Endothelial cell of umbilical vein (primary cell): ENCODE data around the gene IQGAP2. TPM values are rescaled to one million over a fixed set of nuclear protein-coding genes. Genes with fewer than 3 reads are reported as not detected.

ENCODE experiments used
- BruUV-seq: library from RNA; stranded (reverse); fragments of 400-500 nt; replicated peaks from 2 replicates; lab custom pipeline; 2021; lab: Mats Ljungman, UMichigan
- CTCF ChIA-PET: fragments of 300-600, 350-600 bp; sonication (Branson Sonifier 250); formaldehyde crosslinking; loops from one replicate; lab custom pipeline; 2021; ENCODE audit warnings: antibody characterized with exemption, inconsistent platforms; lab: Charles Lee
- POLR2A ChIA-PET: fragments of 300-600, 350-600 bp; sonication (Branson Sonifier 250); formaldehyde crosslinking; loops from one replicate; lab custom pipeline; 2021; ENCODE audit warnings: antibody characterized with exemption, inconsistent platforms; lab: Charles Lee
- DNase-seq: peaks from one replicate; pipeline ENCODE4 v3.0.0-alpha.2; 2011; ENCODE audit warnings: low read depth, low spot score
- FAIRE-seq: peaks from 2 replicates; lab custom pipeline; 2011; peaks lifted over from hg19 to GRCh38; lab: Jason Lieb, UNC
- H2AFZ ChIP-seq: 2 replicates; pipeline ENCODE4 v1.6.0; 2012; ENCODE audit warnings: low read depth, low read length, control low read depth, inconsistent platforms
- H3K27ac ChIP-seq: 2 replicates; pipeline ENCODE4 v1.5.1; 2011; ENCODE audit warnings: low read depth, mild to moderate bottlenecking, control low read depth, low read length, moderate library complexity; ENCODE audit not compliant: insufficient read depth
- H3K27me3 ChIP-seq, 2 experiments: 2 replicates each; pipeline versions ENCODE4 v1.6.0 to v1.6.1; 2011; ENCODE audit warnings: low read length in 2 of 2, mixed read lengths in 1 of 2; ENCODE audit not compliant: control insufficient read depth in 2 of 2, insufficient read depth in 2 of 2
- H3K36me3 ChIP-seq, 2 experiments: 2 replicates in 1 of 2; 3 replicates in 1 of 2; pipeline ENCODE4 v1.5.1; 2011; ENCODE audit warnings: low read length in 2 of 2, mild to moderate bottlenecking in 1 of 2, moderate library complexity in 1 of 2; ENCODE audit not compliant: control insufficient read depth in 2 of 2, insufficient read depth in 2 of 2; ENCODE audit errors: extremely low read depth in 1 of 2
- H3K4me1 ChIP-seq: 3 replicates; pipeline ENCODE4 v1.5.1; 2011; ENCODE audit warnings: mild to moderate bottlenecking, low read length; ENCODE audit not compliant: control insufficient read depth, insufficient read depth; ENCODE audit errors: extremely low read depth
- H3K4me2 ChIP-seq: 2 replicates; pipeline ENCODE4 v1.6.1; 2011; ENCODE audit warnings: low read length, control low read depth, mixed read lengths; ENCODE audit not compliant: insufficient read depth
- H3K4me3 ChIP-seq, 3 experiments: fragments of 200-600 bp in 1 of 3; sonication (generic), shearing (Covaris generic) in 1 of 3; replicated peaks in 1 of 3; 2 replicates each; pipeline ENCODE4 v1.5.1; 2011 to 2016; ENCODE audit warnings: control low read depth in 3 of 3, low read length in 3 of 3, mild to moderate bottlenecking in 2 of 3, inconsistent platforms in 1 of 3, low read depth in 1 of 3, moderate library complexity in 1 of 3; ENCODE audit not compliant: insufficient read depth in 1 of 3
- H3K79me2 ChIP-seq: 2 replicates; pipeline ENCODE4 v1.6.0; 2012; ENCODE audit warnings: low read length, inconsistent platforms; ENCODE audit not compliant: control insufficient read depth, insufficient read depth
- H3K9ac ChIP-seq: replicated peaks from 2 replicates; pipeline ENCODE3; 2011; ENCODE audit warnings: low read length, control low read depth; ENCODE audit not compliant: insufficient read depth; ENCODE audit errors: extremely low read depth
- H3K9me1 ChIP-seq: replicated peaks from 3 replicates; pipeline ENCODE4 v1.6.0; 2011; ENCODE audit warnings: mild to moderate bottlenecking, low read length; ENCODE audit not compliant: control insufficient read depth, insufficient read depth; ENCODE audit errors: extremely low read depth
- H3K9me3 ChIP-seq: replicated peaks from 2 replicates; pipeline ENCODE4 v1.5.1; 2012; ENCODE audit warnings: low read length, inconsistent platforms; ENCODE audit not compliant: control insufficient read depth, insufficient read depth
- H4K20me1 ChIP-seq: replicated peaks from 2 replicates; pipeline ENCODE3; 2011; ENCODE audit warnings: mild to moderate bottlenecking, low read length; ENCODE audit not compliant: control insufficient read depth, insufficient read depth; ENCODE audit errors: extremely low read depth
- CTCF ChIP-seq, 2 donors: IDR thresholded peaks; 1 replicate in 1 of 2; 2 replicates in 1 of 2; pipeline ENCODE4 v1.5.1; 2011; ENCODE audit warnings: low read length in 2 of 2, mild to moderate bottlenecking in 2 of 2, moderate library complexity in 2 of 2, control low read depth in 1 of 2, inconsistent platforms in 1 of 2, low read depth in 1 of 2; ENCODE audit not compliant: insufficient read depth in 1 of 2; ENCODE audit errors: extremely low read depth in 1 of 2
- FOS ChIP-seq: IDR thresholded peaks from 2 replicates; pipeline ENCODE4 v1.6.1; 2011; ENCODE audit warnings: mild to moderate bottlenecking, low read length, moderate library complexity, borderline replicate concordance; ENCODE audit not compliant: insufficient read depth
- GATA2 ChIP-seq: IDR thresholded peaks from 2 replicates; pipeline ENCODE4 v1.7.0; 2011; ENCODE audit warnings: low read depth, mild to moderate bottlenecking, moderate library complexity, mixed read lengths, low read length; ENCODE audit not compliant: insufficient read length, insufficient read depth
- MAX ChIP-seq: IDR thresholded peaks from 2 replicates; pipeline ENCODE4 v1.6.1; 2011; ENCODE audit not compliant: insufficient read depth, insufficient read length
- POLR2A ChIP-seq: IDR thresholded peaks from 2 replicates; pipeline ENCODE4 v1.6.1; 2012; ENCODE audit warnings: low read depth, mild to moderate bottlenecking, control low read depth, low read length
- dilution Hi-C: fragments of 300-500 bp; cut with MboI; formaldehyde crosslinking; loops from one replicate; pipeline ENCODE4 v1.15.0; 2019; ENCODE audit warnings: low sequenced_read_pairs; ENCODE audit not compliant: extremely low pct_ligation_motif_present
- intact Hi-C: fragments of 100-400 bp; cut with micrococcal nuclease; formaldehyde crosslinking; loops from one replicate; pipeline ENCODE4 v1.10.0; 2022
- polyA plus RNA-seq, 4 experiments: library from polyadenylated mRNA; depleted of rRNA in 3 of 4; stranded (reverse) in 3 of 4; unstranded in 1 of 4; fragments of >200 nt; gene quantifications; 2 replicates each; pipeline versions ENCODE4 v1.2.1 to v1.2.3, GENCODE V29; 2011 to 2012; ENCODE audit warnings: missing spikeins in 1 of 4
- total RNA-seq: library from RNA; stranded (reverse); gene quantifications from 2 replicates; pipeline ENCODE4 v1.2.3, GENCODE V29; 2021

The IQGAP2 gene
- total and polyA plus RNA-seq, 2 donors (not counting 3 experiments of a cell fraction or from before 2014, with no cell fraction given) = 4.5 to 4.7 TPM

- ChIA-PET CTCF (interaction anchor here (0.7 to 9.8 kb wide), 8 partner anchors 10 to 78 kb away, joined by 3 to 79 read pairs (median 5); no protein-coding TSS in a partner anchor), POLR2A (interaction anchor here (0.7 kb wide), 1 partner anchor 127 kb away, joined by 4 read pairs; no protein-coding TSS in a partner anchor)
- peaks cover 30% of the 10 kb centered on the region for H4K20me1 ChIP-seq
- dilution Hi-C loops (no loop called here), intact Hi-C loops (no loop called here)
- no peaks in the 10 kb centered on the region for H3K9me1 ChIP-seq
- TF ChIP-seq GATA2 (no peak), POLR2A (no peak), CTCF (IDR thresholded peaks at IDR 0.05; ENCODE audit: extremely low read depth in 1 of 2, insufficient read depth in 1 of 2, low read depth in 1 of 2, low read length in 2 of 2) (no peak), FOS (no peak)
- peak overlapping the region; percentile 77 for H3K4me2 ChIP-seq
- H3K9me3 ChIP-seq = no peaks in the 10 kb centered on the region
- H3K4me3 ChIP-seq = peak overlapping the region in 2 of 3 experiments; percentile 8 to 45
- peaks cover 46% of the 10 kb centered on the region for H3K4me1 ChIP-seq
- H3K36me3 ChIP-seq = peaks cover 2 to 29% of the 10 kb centered on the region in 2 experiments
- no peak overlapping the region for H2AFZ ChIP-seq
- H3K9ac ChIP-seq = peak overlapping the region; percentile 5
- peak overlapping the region; percentile 48 for H3K27ac ChIP-seq
- no TSS peak for BruUV-seq
- peaks cover 100% of the 10 kb centered on the region for H3K79me2 ChIP-seq
- no peaks in the 10 kb centered on the region for H3K27me3 ChIP-seq
- DNase-seq (no peak), FAIRE-seq (no peak)
Measured at GRCh38 chr5:76720988-76721569, 318.0 kb downstream of the IQGAP2 start.

- intact Hi-C loops = no loop called here
- ChIA-PET POLR2A (no interaction called here), CTCF (interaction anchor here (1.1 to 9.8 kb wide), 3 partner anchors 14 to 51 kb away, joined by 4 to 79 read pairs (median 6); no protein-coding TSS in a partner anchor)
- H3K9me3 ChIP-seq = no peaks in the 10 kb centered on the region
- H3K9me1 ChIP-seq = no peaks in the 10 kb centered on the region
- H3K9ac ChIP-seq = no peak overlapping the region
- peaks cover 0 to 38% of the 10 kb centered on the region in 2 experiments for H3K36me3 ChIP-seq
- peaks cover 100% of the 10 kb centered on the region for H3K79me2 ChIP-seq
- no peak overlapping the region for H3K4me3 ChIP-seq
- DNase-seq (no peak), FAIRE-seq (no peak)
- H3K4me1 ChIP-seq = peaks cover 42% of the 10 kb centered on the region
- no peaks in the 10 kb centered on the region for H3K27me3 ChIP-seq
- TF ChIP-seq POLR2A = peak; percentile 4
- TF ChIP-seq MAX = no peak
- no TSS peak for BruUV-seq
- dilution Hi-C loops = no loop called here
- H3K4me2 ChIP-seq = no peak overlapping the region
- no peak overlapping the region for H2AFZ ChIP-seq
- H3K27ac ChIP-seq = no peak overlapping the region
- H4K20me1 ChIP-seq = peaks cover 35% of the 10 kb centered on the region
Measured at GRCh38 chr5:76723266-76723665, 320.2 kb downstream of the IQGAP2 start.
